GM12873 (cell line): ENCODE measurements around the gene TBC1D21.

Experiments
- TF ChIP-seq, protein P1 (sequence below): IDR thresholded peaks from 2 replicates; pipeline ENCODE4 v1.5.1; 2012; ENCODE audit warnings: low read depth, mild to moderate bottlenecking, moderate library complexity, low read length, control low read depth; ENCODE audit not compliant: insufficient read depth; ENCODE audit errors: missing control alignments

TBC1D21 gene

DNA sequence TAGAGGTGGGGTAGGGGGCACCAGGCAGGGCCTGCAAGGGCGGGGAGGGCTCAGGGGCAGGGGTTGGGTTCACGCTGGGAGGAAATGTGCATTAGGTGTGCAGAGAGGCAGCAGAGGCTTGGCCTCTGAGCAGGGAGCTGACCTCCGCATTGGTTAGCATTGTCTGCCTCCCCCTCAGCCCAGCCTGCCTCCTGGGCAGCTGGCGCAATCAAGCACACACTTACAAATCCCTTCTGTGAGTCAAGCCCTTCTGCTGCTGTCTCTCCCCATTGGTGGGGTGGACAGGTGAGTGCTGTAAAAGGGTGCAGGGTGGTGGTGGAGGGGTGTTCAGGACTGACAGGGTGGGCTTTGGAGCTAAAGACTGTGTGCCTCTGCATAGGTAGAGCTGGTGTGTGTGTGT is 62.2 kb downstream of the TBC1D21 start:
- TF ChIP-seq, protein P1, sequence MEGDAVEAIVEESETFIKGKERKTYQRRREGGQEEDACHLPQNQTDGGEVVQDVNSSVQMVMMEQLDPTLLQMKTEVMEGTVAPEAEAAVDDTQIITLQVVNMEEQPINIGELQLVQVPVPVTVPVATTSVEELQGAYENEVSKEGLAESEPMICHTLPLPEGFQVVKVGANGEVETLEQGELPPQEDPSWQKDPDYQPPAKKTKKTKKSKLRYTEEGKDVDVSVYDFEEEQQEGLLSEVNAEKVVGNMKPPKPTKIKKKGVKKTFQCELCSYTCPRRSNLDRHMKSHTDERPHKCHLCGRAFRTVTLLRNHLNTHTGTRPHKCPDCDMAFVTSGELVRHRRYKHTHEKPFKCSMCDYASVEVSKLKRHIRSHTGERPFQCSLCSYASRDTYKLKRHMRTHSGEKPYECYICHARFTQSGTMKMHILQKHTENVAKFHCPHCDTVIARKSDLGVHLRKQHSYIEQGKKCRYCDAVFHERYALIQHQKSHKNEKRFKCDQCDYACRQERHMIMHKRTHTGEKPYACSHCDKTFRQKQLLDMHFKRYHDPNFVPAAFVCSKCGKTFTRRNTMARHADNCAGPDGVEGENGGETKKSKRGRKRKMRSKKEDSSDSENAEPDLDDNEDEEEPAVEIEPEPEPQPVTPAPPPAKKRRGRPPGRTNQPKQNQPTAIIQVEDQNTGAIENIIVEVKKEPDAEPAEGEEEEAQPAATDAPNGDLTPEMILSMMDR, result no peak

DNA sequence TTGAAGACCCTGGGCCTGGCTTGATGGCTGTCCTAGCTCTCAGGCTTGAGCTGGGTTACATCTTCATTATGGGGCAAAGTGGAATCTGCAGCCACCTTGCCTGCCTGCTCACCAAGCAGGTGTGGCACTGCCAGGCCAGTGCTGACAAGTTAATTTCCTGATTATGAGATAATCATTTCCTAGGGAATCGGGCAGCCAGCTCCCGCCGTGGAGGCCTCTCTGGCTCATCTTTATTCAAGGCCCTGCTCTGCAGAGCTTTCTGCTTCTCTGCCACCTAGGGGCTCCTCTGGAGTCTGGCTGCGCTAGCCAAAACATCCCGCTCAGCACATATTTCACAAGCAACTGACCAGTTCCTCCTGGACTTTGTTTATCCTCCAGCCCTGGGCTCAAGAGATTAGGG is 62.8 kb downstream of the TBC1D21 start:
- TF ChIP-seq, protein P1, result no peak

DNA sequence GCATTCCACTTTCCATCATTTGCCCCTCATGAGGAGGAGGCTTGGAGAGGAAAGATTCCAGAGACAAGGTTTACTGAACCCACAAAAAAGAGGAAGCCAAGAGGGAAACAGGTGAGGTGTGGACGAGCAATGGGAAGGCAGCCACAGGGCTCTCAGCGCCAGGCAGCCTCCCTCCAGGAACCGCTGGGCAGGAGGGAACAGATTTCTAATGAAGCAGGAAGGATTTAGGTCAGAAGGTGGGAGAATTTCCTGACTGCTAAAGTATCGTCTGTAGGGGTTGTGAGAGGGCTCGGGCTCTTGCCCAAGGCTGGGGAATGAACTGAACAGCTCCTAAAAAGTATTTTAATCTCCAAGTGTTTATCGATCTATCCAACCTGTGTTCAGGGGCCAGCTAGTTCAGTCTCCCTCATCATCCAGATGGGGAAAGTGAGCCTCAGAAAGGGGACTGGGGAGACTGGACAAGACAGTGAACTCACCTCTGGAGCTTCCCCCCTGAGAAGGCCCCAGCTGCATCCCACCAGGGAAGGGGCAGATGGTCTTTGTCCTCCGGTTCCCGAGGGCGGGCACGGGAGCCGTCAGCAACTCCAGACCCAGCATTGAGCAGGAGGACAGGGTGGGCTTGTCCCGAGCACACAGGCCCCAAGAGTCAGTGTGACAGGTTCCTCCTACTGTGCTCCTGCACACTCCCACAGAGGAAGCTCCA is 63.4 kb downstream of the TBC1D21 start:
- TF ChIP-seq, protein P1, result no peak

DNA sequence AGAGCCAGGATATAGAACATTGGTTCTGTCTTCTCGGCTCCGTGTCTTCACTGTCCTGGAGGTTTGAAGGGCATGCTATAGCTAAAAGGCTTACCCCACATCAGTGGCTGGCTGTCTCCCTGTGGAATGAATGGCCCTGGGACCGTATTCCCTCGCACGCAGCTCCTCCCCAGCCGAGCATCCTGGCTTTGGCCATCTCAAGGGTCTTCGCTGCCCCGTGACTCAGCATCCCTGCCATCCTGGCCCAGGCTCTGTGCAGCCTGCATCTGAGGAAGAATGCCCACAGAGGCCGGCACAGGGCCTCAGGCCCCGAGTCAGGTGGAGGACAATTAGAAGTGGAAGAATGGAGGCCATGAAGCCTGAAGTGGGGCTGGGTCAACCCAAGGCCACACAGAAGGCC is 63.9 kb downstream of the TBC1D21 start:
- TF ChIP-seq, protein P1, result no peak

DNA sequence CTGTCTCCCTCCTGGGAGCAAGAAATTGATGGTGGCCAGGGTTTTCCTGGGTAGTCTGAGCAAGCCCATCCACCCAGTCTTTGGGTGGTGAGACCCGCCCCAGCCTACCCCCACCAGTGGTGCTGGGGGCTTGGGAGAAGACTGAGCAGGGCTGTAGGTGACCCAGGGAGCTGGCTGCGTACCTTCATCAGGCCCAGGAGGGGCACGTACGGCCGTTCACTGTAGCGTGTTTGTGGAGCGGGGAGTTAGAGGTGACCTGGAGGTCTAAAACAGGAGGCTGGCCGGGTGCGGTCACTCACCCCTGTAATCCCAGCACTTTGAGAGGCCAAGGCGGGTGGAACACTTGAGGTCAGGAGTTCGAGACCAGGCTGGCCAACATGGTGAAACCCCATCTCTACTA is 64.4 kb downstream of the TBC1D21 start:
- TF ChIP-seq, protein P1, result no peak
